Measurements from ENCODE around the gene PPRC1.

GRCh38 chr10:102106998-102107397 is 25.8 kb upstream of the PPRC1 start:
- TF ChIP-seq CTCF (IDR thresholded peaks at IDR 0.05 in 8 of 11, conservative IDR thresholded peaks at IDR 0.05 in 3 of 11): no peak
- TF ChIP-seq POLR2A (IDR thresholded peaks at IDR 0.05): no peak

All from spleen (tissue), 7 donors.